KBM-7 (cell line): ENCODE measurements around the gene ITPKA.

ENCODE experiments used
- DNase-seq: peaks from one replicate; pipeline ENCODE4 v3.0.0-alpha.2; 2015
- in situ Hi-C: fragments of 300-500 bp; cut with MboI; formaldehyde crosslinking; loops from 2 replicates; pipeline ENCODE4 v1.14.3; 2020; ENCODE audit warnings: low sequenced_read_pairs, low pct_unique_long_range_greater_than_20kb, mixed read lengths

The ITPKA gene

DNA sequence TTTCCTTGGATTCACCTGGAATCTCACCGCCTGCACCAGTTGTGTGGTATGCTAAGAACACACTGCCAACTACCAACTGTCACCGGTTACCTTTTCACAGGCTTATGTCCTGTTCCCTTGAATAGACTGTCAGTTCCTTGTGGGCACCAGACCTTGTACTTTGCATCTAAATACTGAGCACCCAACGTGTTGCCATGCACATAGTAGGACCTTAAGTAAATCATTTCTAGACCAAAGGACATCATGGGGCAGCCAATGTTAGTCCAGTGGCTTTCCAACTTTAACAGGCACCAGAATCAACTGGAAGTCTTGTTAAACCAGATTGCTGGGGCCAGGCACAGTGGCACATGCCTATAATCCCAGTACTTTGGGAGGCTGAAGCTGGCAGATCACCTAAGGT lies 51.5 kb downstream of the ITPKA start:
- in situ Hi-C loops: no loop called here
- DNase-seq: no peak

DNA sequence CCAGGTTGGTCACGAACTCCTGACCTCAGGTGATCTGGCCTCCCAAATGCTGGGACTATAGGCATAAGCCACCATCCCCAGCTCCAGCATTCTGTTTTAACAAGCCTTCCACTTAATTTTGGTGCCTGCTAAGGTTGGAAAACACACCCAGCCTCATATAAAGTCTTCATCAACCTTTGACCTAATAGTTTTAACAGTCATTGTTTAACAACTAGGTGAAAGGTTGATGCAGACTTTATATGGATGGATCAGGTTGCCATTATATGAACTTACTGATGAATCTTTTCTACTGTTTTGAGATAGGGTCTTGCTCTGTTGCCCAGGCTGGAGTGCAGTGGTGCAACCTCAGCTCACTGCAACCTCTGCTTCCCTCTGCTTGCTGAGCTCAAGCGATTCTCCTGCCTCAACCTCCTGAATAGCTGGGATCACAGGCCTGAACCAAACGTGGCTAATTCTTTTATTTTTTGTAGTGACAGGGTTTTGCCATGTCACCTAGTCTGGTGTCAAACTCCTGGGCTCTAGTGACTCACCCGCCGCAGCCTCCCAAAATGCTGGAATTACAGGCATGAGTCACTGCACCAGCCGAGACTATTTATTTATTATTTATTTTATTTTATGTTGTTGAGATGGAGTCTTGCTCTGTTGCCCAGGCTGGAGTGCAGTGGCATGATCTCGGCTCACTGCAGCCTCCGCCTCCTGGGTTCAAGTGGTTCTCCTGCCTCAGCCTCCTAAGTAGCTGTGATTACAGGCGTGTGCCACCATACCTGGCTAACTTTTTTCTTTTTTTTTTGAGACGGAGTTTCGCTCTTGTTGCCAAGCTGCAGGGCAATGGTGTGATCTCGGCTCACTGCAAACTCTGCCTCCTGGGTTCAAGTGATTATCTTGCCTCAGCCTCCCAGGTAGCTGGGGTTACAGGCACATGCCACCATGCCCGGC lies 53.4 kb downstream of the ITPKA start:
- DNase-seq: no peak
- in situ Hi-C loops: no loop called here

DNA sequence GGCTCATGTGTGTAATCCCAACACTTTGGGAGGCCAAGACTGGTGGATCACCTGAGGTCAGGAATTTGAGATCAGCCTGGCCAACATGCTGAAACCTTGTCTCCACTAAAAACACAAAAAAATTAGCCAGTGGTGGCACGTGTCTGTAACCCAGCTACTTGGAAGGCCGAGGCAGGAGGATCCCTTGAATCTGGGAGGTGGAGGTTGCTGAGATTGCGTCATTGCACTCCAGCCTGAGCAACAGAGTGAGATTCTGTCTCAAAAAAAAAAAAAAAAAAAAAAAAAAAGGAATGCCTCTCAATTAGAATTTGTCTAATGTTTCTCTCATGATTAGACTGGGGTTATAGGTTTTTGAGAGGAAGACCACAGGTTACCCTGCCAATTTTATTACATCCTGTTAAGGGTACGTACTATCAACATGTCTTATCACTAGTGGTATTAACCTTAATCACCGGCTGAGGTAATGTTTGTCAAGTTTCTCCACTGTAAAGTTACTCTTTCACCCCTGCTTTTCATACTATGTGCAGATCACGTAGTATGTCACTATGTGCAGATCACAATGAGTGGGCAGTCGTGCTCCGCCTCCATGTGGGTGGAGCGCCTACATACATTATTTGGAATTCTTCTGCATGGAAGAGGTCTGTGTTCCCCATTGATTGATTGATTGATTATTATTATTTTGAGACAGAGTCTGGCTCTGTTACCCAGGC lies 56.5 kb downstream of the ITPKA start:
- no peak for DNase-seq
- in situ Hi-C loops: no loop called here
